ENCODE results near the gene MFSD6L. TPM values are rescaled to one million over a fixed set of nuclear protein-coding genes. Genes with fewer than 3 reads are reported as not detected.

The MFSD6L gene
- total and polyA plus RNA-seq, 10 of the 15 experiments (the other 5 are each of a cell fraction or from before 2014, with no cell fraction given), result 0.39 to 3.1 (median 1.1) TPM

- peak overlapping the region; percentile 12; the same call in 1 of the 2 replicates for H3K9ac ChIP-seq (ENCODE audit: control insufficient read depth, insufficient read depth, low read length)
- 0 out of 3 replicates have a peak, but pooled peaks have one; percentile 9 for ATAC-seq
- H3K79me2 ChIP-seq (ENCODE audit: control insufficient read depth, insufficient read depth, low read length), result peaks cover 38% of the 10 kb centered on the region
- BruUV-seq (replicated peaks), result TSS peak; percentile 40
- H3K9me3 ChIP-seq (replicated peaks; ENCODE audit: control insufficient read depth, insufficient read depth, low read length), result peaks cover 5% of the 10 kb centered on the region; the same call in 1 of the 3 replicates
- intact Hi-C loops (cut with micrococcal nuclease; ENCODE audit: unreplicated experiment), result no loop called here
- peaks cover 30 to 75% of the 10 kb centered on the region in 2 experiments for H3K36me3 ChIP-seq (ENCODE audit: control insufficient read depth in 2 of 2, insufficient read depth in 2 of 2, low read length in 1 of 2)
- no peaks in the 10 kb centered on the region for H3K27me3 ChIP-seq (replicated peaks in 1 of 2; ENCODE audit: control insufficient read depth in 2 of 2, insufficient read depth in 2 of 2, low read length in 1 of 2)
- no peak for DNase-seq (ENCODE audit: low read depth, low spot score)
- CTCF ChIA-PET, result interaction anchor here (0.8 to 3.2 kb wide), 6 partner anchors 12 to 153 kb away, joined by 3 to 16 read pairs (median 4); no protein-coding TSS in a partner anchor
- no peaks in the 10 kb centered on the region; the same call in 1 of the 2 replicates for H4K20me1 ChIP-seq (ENCODE audit: control insufficient read depth, insufficient read depth)
- peak overlapping the region; percentile 62 for H3K27ac ChIP-seq (ENCODE audit: control insufficient read depth, insufficient read depth)
- no peak overlapping the region for H2AFZ ChIP-seq (ENCODE audit: control insufficient read depth, low read depth, low read length)
- POLR2A ChIA-PET, result interaction anchor here (0.6 kb wide), 1 partner anchor 10 kb away, joined by 3 read pairs; no protein-coding TSS in a partner anchor
- H3K4me2 ChIP-seq (ENCODE audit: control insufficient read depth, insufficient read depth), result no peak overlapping the region
- peaks cover 20% of the 10 kb centered on the region for H3K4me1 ChIP-seq (ENCODE audit: control insufficient read depth, insufficient read depth, low read length)
- FAIRE-seq, result no peak
- 83% methylated on average over 9 of the region's 9 CpGs for WGBS (ENCODE audit: insufficient coverage, insufficient replicate concordance, low lambda C conversion rate, missing lambda C conversion rate)
- SMC1A ChIA-PET (ENCODE audit: uncharacterized antibody, unreplicated experiment), result interaction anchor here (0.9 to 3.6 kb wide), 6 partner anchors 10 to 50 kb away, joined by 3 to 19 read pairs (median 6); partner anchors contain the start of gene PIK3R6
- no peak overlapping the region for H3K4me3 ChIP-seq
- RAD21 ChIA-PET (ENCODE audit: unreplicated experiment), result interaction anchor here (0.7 to 1.7 kb wide), 5 partner anchors 14 to 445 kb away, joined by 3 to 8 read pairs (median 3); no protein-coding TSS in a partner anchor
- in situ Hi-C loops (cut with MboI), result no loop called here
- TF ChIP-seq IKZF2 (IDR thresholded peaks at IDR 0.05), result no peak
- no peak for TF ChIP-seq MEF2A (IDR thresholded peaks at IDR 0.05; ENCODE audit: insufficient read depth, low read depth, low read length)
- TF ChIP-seq MAX (IDR thresholded peaks at IDR 0.05; ENCODE audit: low read depth, low read length), result no peak
- 0 out of 2 replicates have a peak, but pooled peaks have one; percentile 32 for TF ChIP-seq ZNF217 (IDR thresholded peaks at IDR 0.05)
- TF ChIP-seq SRF (IDR thresholded peaks at IDR 0.05; ENCODE audit: low read depth in 2 of 2, low read length in 2 of 2), result no peak
- no peak for TF ChIP-seq MXI1 (IDR thresholded peaks at IDR 0.05; ENCODE audit: low read depth, low read length)
- no peak for TF ChIP-seq ESRRA (IDR thresholded peaks at IDR 0.05; ENCODE audit: low read length)
- no peak for TF ChIP-seq EP300 (IDR thresholded peaks at IDR 0.05; ENCODE audit: borderline replicate concordance in 1 of 2, control insufficient read depth in 1 of 2, low read depth in 2 of 2, low read length in 2 of 2)
- no peak for TF ChIP-seq GABPA (IDR thresholded peaks at IDR 0.05; ENCODE audit: low read depth)
- TF ChIP-seq ZBTB11 (CRISPR knock-in tag; IDR thresholded peaks at IDR 0.05), result no peak
- TF ChIP-seq YBX1 (IDR thresholded peaks at IDR 0.05), result no peak
- no peak for TF ChIP-seq ETV6 (conservative IDR thresholded peaks at IDR 0.05 in 1 of 2, IDR thresholded peaks at IDR 0.05 in 1 of 2; ENCODE audit: borderline replicate concordance in 1 of 2, low read depth in 1 of 2)
- peak; percentile 15 for TF ChIP-seq MEF2B (IDR thresholded peaks at IDR 0.05; ENCODE audit: partially characterized antibody, poor library complexity, severe bottlenecking)
- peak; percentile 38 for TF ChIP-seq JUNB (IDR thresholded peaks at IDR 0.05)
- no peak for TF ChIP-seq CBX5 (IDR thresholded peaks at IDR 0.05; ENCODE audit: low read depth)
- TF ChIP-seq HDAC6 (IDR thresholded peaks at IDR 0.05; ENCODE audit: unreplicated experiment), result no peak
- TF ChIP-seq CBX3 (IDR thresholded peaks at IDR 0.05; ENCODE audit: borderline replicate concordance, low read depth), result no peak
- TF ChIP-seq SMAD5 (IDR thresholded peaks at IDR 0.05; ENCODE audit: low read depth), result peak; percentile 34; the same call in 1 of the 2 replicates
- TF ChIP-seq SMARCA5 (IDR thresholded peaks at IDR 0.05), result 0 out of 2 replicates have a peak, but pooled peaks have one; percentile 55
Observed at GRCh38 chr17:8844229-8845218, 45.4 kb upstream of the MFSD6L start.
